Stomach (tissue), 9 donors: ENCODE results near the gene NFE2L1. TPM values are rescaled to one million over a fixed set of nuclear protein-coding genes. Genes with fewer than 3 reads are reported as not detected.
A peak's percentile ranks its signal among the peaks of the same experiment; 100 is the strongest.

ENCODE experiments used
- DNase-seq, 2 donors: peaks; one replicate each; pipeline versions ENCODE4 v3.0.0 to v3.0.0-alpha.2; 2013 to 2019
- H3K27ac ChIP-seq, 5 donors: fragments of 200-600 bp in 4 of 5; sonication (generic) in 4 of 5; one replicate each; pipeline ENCODE4 v1.5.1; 2013 to 2019; ENCODE audit warnings: mild to moderate bottlenecking in 1 of 5, moderate library complexity in 1 of 5
- H3K27me3 ChIP-seq, 3 donors: fragments of 200-600 bp; sonication (generic); one replicate each; pipeline ENCODE4 v1.5.1; 2017 to 2019; ENCODE audit warnings: mixed run types in 1 of 3
- H3K36me3 ChIP-seq, 4 donors: fragments of 200-600 bp; sonication (generic); 1 replicate in 3 of 4; 2 replicates in 1 of 4; pipeline ENCODE4 v1.5.1; 2016 to 2019
- H3K4me1 ChIP-seq, 4 donors: fragments of 200-600 bp; sonication (generic); one replicate each; pipeline ENCODE4 v1.5.1; 2016 to 2019
- H3K4me3 ChIP-seq, 4 donors: fragments of 200-600 bp; sonication (generic) in 3 of 4; one replicate each; pipeline ENCODE4 v1.5.1; 2016 to 2019; ENCODE audit warnings: mild to moderate bottlenecking in 1 of 4
- H3K9me3 ChIP-seq, 4 donors: fragments of 200-600 bp; sonication (generic); one replicate each; pipeline ENCODE4 v1.5.1; 2016 to 2019
- EP300 ChIP-seq: sonication (generic); formaldehyde crosslinking; IDR thresholded peaks from one replicate; pipeline ENCODE4 v1.6.1; 2017; ENCODE audit warnings: antibody characterized with exemption
- POLR2A ChIP-seq, 4 donors: fragments of 450-650 bp; IDR thresholded peaks; one replicate each; pipeline ENCODE4 v1.6.1; 2016; ENCODE audit warnings: antibody characterized with exemption in 4 of 4, control low read depth in 2 of 4, mild to moderate bottlenecking in 1 of 4, moderate library complexity in 1 of 4
- POLR2AphosphoS5 ChIP-seq, 3 donors: sonication (generic); formaldehyde crosslinking; IDR thresholded peaks; one replicate each; pipeline ENCODE4 v1.6.1; 2016; ENCODE audit warnings: antibody characterized with exemption in 3 of 3
- WGBS, 5 donors: extraction: QIAGEN DNeasy Blood & Tissue Kit in 3 of 5; methylation state at CpG; one replicate each; pipeline versions ENCODE4 v1.1.5 to v1.1.7; 2013 to 2018; 5-methylcytosine and 5-hydroxymethylcytosine counted together
- intact Hi-C: fragments of 100-400 bp; cut with DNase I; formaldehyde crosslinking; loops from one replicate; pipeline ENCODE4 v1.15.1; 2023; ENCODE audit warnings: low total_unique reads
- polyA plus RNA-seq, 3 donors: library from polyadenylated mRNA; stranded (reverse); fragments of 200-250 nt; gene quantifications; one replicate each; pipeline ENCODE4 v1.2.3, GENCODE V29; 2013
- total RNA-seq, 5 donors: library from RNA; depleted of rRNA; stranded (reverse); fragments of >200 nt; gene quantifications; one replicate each; pipeline versions ENCODE4 v1.1.0 to v1.2.3, GENCODE V29; 2014 to 2016
- TF ChIP-seq, protein P1 (sequence below), 7 experiments: fragments of 450-650 bp in 4 of 7; fragments of 200-600 bp in 3 of 7; sonication (generic) in 3 of 7; IDR thresholded peaks; one replicate each; pipeline ENCODE4 v1.5.1; 2016 to 2019; ENCODE audit warnings: antibody characterized with exemption in 7 of 7, control low read depth in 2 of 7, mild to moderate bottlenecking in 1 of 7
- donor health status: healthy with polysubstance abuse.
- donor health status: Bipolar disorder and iron deficiency.
- donor health status: healthy.

The NFE2L1 gene
- total and polyA plus RNA-seq, 8 donors, result 25.2 to 160 (median 58.3) TPM

DNA sequence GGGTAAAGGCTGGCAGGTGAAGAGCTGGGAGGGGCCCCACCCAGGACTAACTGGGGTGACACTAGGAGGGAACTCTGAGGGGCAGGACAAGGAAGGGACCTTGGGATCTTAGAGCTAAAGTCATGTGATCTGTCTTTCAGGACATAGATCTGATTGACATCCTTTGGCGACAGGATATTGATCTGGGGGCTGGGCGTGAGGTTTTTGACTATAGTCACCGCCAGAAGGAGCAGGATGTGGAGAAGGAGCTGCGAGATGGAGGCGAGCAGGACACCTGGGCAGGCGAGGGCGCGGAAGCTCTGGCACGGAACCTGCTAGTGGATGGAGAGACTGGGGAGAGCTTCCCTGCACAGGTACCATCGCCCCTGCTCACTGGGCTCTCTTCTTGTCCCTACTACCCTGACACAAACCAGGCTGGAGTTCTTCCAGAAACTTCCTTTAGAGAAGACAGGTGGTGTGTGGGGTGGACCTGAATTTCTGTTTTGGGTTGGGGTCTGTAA lies 8.1 kb downstream of the NFE2L1 start:
- DNase-seq, result no peak
- Histone ChIP-seq H3K27ac (peak overlapping the region in 1 of 5 donors; percentile 20), H3K4me1 (peaks cover 45 to 63% (median 55%) of the 10 kb centered on the region in 4 donors), H3K4me3 (no peak overlapping the region), H3K36me3 (peaks cover 54 to 92% (median 77%) of the 10 kb centered on the region in 4 donors), H3K27me3 (no peaks in the 10 kb centered on the region), H3K9me3 (no peaks in the 10 kb centered on the region)
- WGBS, 5 donors, result 92 to 95% (median 94%) methylated on average over 10 of the region's 10 CpGs
- no peak for TF ChIP-seq POLR2A (IDR thresholded peaks at IDR 0.05)
- TF ChIP-seq, protein P1, sequence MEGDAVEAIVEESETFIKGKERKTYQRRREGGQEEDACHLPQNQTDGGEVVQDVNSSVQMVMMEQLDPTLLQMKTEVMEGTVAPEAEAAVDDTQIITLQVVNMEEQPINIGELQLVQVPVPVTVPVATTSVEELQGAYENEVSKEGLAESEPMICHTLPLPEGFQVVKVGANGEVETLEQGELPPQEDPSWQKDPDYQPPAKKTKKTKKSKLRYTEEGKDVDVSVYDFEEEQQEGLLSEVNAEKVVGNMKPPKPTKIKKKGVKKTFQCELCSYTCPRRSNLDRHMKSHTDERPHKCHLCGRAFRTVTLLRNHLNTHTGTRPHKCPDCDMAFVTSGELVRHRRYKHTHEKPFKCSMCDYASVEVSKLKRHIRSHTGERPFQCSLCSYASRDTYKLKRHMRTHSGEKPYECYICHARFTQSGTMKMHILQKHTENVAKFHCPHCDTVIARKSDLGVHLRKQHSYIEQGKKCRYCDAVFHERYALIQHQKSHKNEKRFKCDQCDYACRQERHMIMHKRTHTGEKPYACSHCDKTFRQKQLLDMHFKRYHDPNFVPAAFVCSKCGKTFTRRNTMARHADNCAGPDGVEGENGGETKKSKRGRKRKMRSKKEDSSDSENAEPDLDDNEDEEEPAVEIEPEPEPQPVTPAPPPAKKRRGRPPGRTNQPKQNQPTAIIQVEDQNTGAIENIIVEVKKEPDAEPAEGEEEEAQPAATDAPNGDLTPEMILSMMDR (IDR thresholded peaks at IDR 0.05), result no peak
- no peak for TF ChIP-seq EP300
- no peak for TF ChIP-seq POLR2AphosphoS5 (IDR thresholded peaks at IDR 0.05)
- intact Hi-C loops, result no loop called here

DNA sequence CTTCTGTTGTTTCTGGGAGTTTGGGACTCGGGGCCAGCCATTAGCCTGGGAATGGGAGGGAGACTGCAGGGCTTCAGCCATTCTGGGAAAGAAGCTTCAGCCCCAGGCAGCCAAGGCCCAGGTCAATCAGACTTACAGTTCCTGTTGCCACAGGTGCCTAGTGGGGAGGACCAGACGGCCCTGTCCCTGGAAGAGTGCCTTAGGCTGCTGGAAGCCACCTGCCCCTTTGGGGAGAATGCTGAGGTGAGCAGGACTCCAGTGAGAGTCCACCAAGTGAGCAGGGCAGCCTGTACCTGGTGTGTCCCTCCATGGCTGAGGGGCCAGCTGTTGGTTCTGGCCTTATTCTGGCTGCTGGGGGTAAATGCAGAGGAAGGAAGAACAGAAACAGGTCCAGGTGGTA lies 8.7 kb downstream of the NFE2L1 start:
- no peak for DNase-seq
- Histone ChIP-seq H3K4me3 (no peak overlapping the region), H3K4me1 (peaks cover 39 to 57% (median 49%) of the 10 kb centered on the region in 4 donors), H3K36me3 (peaks cover 56 to 94% (median 79%) of the 10 kb centered on the region in 4 donors), H3K9me3 (no peaks in the 10 kb centered on the region), H3K27ac (peak overlapping the region in 1 of 5 donors; percentile 20), H3K27me3 (no peaks in the 10 kb centered on the region)
- TF ChIP-seq EP300, result no peak
- TF ChIP-seq POLR2A (IDR thresholded peaks at IDR 0.05), result no peak
- TF ChIP-seq POLR2AphosphoS5 (IDR thresholded peaks at IDR 0.05), result no peak
- TF ChIP-seq, protein P1 (IDR thresholded peaks at IDR 0.05), result no peak
- intact Hi-C loops, result no loop called here
- 64 to 89% (median 77%) methylated on average over 1 to 2 of the region's 2 CpGs for WGBS, 5 donors

DNA sequence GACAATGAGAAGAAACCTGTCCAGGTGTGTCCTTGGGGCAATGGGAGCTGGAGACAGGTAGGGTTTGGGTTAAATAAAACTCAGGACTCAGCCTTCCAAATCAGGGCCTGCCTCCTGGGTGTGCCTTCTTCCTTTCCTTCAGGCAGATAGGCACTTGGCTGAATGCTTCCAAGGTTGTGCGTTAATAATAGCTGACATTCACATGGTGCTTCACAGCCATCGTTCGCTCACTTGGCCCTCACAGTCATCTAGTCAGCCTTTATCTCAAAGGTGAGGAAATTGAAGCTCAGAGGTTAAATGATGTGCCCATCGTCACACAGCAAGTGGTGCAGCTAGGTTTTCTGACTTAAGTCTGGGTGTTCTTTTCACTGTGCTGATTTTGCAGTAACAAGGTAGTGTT lies 9.5 kb downstream of the NFE2L1 start:
- peaks cover 63 to 95% (median 83%) of the 10 kb centered on the region in 4 donors for H3K36me3 ChIP-seq
- 67 to 85% (median 82%) methylated on average over 4 of the region's 4 CpGs for WGBS, 5 donors
- no peak overlapping the region for H3K4me3 ChIP-seq
- no peaks in the 10 kb centered on the region for H3K27me3 ChIP-seq
- no peak overlapping the region for H3K27ac ChIP-seq
- no peak for TF ChIP-seq POLR2A (IDR thresholded peaks at IDR 0.05)
- DNase-seq, result no peak
- intact Hi-C loops, result no loop called here
- H3K4me1 ChIP-seq, result peaks cover 32 to 50% (median 42%) of the 10 kb centered on the region in 4 donors
- H3K9me3 ChIP-seq, result no peaks in the 10 kb centered on the region

DNA sequence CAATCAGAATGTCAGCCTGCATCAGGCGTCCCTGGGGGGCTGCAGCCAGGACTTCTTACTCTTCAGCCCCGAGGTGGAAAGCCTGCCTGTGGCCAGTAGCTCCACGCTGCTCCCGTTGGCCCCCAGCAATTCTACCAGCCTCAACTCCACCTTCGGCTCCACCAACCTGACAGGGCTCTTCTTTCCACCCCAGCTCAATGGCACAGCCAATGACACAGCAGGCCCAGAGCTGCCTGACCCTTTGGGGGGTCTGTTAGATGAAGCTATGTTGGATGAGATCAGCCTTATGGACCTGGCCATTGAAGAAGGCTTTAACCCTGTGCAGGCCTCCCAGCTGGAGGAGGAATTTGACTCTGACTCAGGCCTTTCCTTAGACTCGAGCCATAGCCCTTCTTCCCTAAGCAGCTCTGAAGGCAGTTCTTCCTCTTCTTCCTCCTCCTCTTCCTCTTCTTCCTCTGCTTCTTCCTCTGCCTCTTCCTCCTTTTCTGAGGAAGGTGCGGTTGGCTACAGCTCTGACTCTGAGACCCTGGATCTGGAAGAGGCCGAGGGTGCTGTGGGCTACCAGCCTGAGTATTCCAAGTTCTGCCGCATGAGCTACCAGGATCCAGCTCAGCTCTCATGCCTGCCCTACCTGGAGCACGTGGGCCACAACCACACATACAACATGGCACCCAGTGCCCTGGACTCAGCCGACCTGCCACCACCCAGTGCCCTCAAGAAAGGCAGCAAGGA lies 10.4 kb downstream of the NFE2L1 start:
- DNase-seq, result no peak
- TF ChIP-seq EP300 (no peak), POLR2AphosphoS5 (IDR thresholded peaks at IDR 0.05) (no peak), POLR2A (IDR thresholded peaks at IDR 0.05) (no peak)
- TF ChIP-seq, protein P1 (IDR thresholded peaks at IDR 0.05), result no peak
- Histone ChIP-seq H3K27ac (no peak overlapping the region), H3K4me1 (peaks cover 24 to 43% (median 33%) of the 10 kb centered on the region in 4 donors), H3K9me3 (no peaks in the 10 kb centered on the region), H3K27me3 (no peaks in the 10 kb centered on the region), H3K4me3 (no peak overlapping the region), H3K36me3 (peaks cover 68 to 96% (median 89%) of the 10 kb centered on the region in 4 donors)
- intact Hi-C loops, result no loop called here
- WGBS, 5 donors, result 82 to 86% (median 85%) methylated on average over 10 to 11 of the region's 11 CpGs
